HG02678 (cell line): ENCODE results near the gene BMP7.

Experiments
- ATAC-seq: cut with Tn5 transposase; IDR thresholded peaks from one replicate; pipeline ENCODE4 v1.9.1; 2021; ENCODE audit warnings: mild to moderate bottlenecking, moderate library complexity; ENCODE audit not compliant: unreplicated experiment

Gene BMP7

DNA sequence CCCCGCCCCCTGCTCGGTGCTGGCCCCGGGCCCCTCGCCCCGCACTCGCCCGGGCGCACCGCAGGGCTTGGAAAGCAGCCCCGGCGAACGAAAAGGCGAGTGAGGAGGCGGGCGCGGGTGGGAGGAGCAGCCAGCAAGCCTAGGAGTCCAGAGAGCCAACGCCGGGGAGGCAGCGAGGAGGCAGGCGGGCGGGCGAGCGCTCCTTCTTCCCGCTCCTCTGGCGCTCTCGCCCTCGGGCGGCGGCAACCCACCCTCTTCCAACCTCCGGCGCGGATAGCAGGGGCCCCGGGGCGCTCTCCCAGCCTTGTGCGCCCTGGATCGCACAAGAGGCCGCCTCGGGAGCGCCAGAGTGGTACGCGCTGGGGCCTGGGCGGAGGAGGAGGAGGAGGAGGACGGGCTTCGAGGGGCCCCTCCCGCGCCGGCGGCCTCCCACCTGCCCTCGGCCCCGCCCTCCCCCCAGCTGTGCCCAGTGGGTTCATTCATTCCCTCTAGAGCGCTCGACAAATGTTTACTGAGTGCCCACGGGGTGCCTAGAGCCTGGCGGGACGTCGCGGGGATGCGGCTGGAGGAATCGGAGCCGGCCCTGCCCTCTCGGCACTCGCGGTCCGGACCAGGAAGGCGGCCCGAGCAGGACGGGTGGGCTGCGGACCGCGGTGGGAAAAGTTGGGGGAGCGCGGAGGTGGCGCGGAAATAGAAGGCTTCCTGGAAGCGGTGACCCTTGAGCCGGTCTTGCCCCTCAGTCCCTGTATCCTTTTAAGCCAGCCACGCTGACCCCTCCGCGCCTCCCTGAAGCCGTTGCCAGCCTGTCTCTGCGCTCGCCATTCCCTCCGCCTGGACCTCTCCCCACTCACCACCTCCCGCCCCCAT lies at the start of gene BMP7:
Gene BMP7, minus strand, starts transcription at position 351 of the 867 bp plus-strand sequence. CDS start 519 bp downstream, outside the sequence.
- no peak for ATAC-seq

DNA sequence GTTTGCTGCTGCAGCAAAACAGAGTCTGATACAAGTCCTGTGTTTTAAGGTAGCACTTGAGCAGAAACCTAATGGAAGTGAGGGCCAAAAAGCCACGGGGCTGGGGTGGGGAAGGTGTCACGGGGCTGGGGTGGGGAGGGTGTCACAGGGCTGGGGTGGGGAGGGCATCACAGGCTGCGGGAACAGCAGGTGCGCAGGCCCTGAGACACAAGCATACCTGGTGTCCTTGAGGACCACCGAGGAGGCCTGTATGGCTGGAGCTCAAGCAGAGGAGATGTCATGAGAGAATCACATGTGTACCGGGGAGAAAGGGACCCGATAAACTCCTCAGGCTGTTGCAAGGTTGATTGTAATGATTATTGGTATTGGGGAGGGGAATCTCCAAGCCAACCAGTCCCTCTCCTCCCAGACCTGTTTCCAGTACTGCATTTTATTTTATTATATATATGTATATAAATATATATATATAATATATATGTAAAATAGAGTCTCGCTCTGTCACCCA lies 49.6 kb upstream of the BMP7 start:
- ATAC-seq: no peak

DNA sequence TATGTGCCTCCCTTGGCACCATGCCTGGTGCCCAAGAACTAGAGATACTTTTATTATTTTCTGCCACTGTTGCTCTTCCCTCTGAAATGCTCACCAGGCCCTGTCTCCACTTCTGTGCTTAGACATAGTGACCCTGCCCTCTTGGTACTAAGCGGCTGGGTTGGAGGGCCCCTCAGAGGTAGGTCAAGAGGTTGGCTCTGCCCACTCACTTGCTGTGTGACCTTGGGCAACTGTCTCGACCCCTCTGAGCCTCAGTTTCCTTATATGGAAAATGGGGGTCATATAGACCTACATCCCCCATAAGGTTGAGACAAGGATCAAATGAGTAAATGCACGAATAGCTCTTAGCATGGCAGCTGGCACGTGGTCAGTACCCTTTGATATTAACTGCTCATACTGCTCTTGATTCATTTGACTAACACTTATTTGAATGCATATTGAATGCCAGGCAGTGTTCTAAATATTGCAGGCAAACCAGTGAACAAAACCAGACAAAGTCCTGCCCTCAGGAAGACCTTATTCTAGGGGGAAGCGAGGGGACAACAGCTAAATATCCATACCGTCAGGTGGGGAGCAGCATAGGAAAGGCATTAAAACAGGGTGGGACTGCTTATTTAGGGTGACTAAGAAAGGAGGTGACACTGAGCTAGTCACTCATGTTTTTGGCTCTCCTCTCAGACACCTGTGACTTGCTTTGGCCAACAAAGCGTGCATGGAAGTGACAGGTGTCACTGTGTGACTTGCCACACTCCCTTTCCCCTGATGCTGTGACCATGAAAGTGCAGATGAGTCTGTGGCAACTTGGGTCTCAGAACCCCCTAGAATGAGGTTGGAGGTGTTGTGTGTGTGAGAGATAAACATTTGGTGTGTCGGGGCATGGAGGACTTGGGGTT lies 48.9 kb upstream of the BMP7 start:
- no peak for ATAC-seq

- no peak for ATAC-seq
Measured at GRCh38 chr20:57313951-57314350, 47.5 kb upstream of the BMP7 start.

DNA sequence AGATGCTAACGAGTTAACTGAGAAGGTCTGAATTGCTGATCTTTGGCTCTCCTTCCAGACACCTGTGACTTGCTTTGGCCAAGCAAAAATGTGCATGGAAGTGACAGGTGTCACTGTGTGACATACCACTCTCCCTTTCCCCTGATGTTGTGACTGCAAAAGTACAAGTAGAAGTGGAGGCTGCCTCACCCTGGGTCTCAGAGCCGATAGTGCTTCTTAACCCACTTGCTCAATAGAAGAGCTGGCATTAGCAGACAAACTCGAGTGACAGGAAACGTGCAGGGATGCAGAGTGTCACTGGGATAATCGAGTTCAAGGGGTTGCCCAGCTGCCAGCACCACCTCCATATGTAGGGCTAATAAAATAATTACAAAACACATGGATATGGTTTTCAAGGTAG lies 46.8 kb upstream of the BMP7 start:
- ATAC-seq: no peak

DNA sequence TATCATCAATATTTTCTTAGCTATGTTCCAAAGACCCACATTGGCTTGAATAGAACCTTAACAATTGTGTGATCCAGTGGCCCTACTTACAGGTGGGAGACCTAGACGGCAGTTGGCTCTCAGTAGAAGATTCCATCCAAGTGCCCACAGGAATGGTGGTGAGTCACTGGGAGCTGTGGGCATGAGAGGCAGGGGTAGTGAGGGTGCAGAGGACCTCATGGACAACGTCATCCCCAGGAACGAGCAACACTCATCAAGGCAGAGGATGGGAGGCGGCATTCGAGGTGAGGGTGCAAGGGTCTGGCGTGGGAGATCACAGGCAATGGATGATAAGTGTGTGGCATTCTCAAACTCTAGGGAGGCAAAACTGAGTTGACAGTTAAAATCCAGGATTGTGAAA lies 45.7 kb upstream of the BMP7 start:
- ATAC-seq: no peak

DNA sequence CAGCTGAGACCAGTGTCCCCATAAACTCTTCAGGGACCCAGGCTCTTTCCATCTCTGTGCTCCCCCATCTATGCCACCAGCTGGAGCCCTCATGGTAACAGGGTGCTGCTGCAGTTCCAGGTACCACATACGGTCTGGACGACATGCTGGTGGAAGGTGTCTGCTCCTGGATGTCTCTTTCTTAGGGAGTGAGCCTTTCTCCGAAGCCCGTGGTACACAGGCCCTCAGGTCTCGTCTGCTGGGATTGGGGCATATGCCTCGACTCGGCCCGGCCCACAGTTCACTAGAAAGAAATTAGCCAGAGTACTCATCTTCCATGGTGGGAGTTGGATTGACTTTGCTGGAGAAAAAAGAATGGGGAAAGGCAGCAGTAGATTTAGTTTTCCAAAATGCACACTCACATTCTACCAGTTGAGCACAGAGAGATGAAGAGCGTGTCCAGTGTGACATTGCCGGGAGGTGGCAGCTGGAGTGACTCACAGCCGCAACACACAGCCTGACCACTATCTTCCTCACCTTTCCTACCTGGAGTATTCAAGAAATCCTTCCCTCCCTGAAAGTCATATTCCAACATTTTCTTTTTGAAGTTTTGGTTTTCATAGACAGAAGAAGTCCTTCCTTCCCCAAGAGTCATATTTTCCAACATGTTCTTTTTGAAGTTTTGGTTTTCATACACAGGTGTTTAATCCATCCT lies 44.5 kb upstream of the BMP7 start:
- no peak for ATAC-seq

DNA sequence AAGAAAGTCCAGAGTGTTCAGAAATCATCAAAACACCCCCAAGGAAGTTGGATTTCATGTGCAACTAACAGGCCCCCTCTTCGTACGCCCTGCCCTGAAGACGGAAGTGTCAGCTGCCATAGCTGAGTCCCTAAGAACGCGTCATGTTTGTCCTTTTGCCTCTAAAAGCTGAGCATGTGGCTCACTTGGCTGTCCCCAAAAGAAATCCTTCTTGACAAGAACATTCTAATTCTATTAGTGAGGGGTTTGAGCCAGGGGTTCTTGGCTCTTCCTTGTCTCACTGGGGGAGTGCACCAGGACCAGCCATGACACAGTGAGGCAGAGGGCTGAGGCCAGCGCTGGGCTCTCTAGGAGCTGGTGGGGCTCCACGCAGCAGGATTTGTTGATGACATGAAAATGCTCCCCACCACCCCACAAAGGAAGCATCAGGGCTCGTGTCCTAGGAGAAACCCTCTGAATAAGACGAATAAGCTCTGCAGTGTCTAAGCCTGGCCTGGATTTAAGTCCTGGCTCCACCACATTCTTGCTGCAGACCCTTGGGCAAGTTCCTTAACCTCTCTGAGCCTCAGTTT lies 43.2 kb upstream of the BMP7 start:
- no peak for ATAC-seq

- ATAC-seq: no peak
Measured at GRCh38 chr20:57308451-57309271, 42.2 kb upstream of the BMP7 start.

DNA sequence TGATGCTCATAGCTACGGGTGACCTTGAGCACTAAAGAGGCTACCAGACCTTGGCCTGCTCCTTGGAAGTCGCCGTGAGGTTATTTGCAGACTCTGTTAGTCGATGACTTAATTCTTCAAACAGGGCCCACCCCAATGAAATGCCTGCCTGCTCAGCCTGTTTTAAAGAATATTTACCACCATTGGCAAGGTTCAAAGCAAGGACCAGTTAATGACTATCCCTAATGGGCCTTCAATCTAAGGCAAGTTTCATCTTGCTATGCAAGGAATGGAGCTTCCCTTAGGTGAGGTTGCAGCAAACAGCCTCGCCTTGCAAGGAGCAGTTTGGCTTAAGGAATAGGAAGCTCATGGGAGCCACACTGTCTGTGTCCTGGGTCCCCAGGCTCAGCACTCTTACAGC lies 40.3 kb upstream of the BMP7 start:
- ATAC-seq: no peak

DNA sequence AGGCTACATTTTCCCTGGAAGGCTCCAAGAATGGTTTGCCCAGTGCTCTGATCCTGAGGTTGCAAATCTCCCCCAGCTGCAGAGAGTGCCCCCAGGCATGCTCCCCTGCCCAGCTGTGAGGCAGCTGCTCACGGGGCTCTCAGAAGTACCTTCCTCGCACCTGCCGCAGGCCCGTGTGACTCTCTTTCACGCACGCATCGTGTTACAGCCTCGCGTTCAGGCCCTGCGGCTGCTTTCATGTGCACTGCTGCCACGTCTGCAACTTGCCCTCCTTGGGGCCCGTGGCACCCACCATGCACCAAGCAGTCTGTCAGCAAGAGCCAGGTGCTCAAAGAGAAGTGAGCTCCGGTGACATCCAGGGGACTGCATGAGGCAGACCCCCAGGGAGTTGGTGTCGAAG lies 34.6 kb upstream of the BMP7 start:
- ATAC-seq: no peak

DNA sequence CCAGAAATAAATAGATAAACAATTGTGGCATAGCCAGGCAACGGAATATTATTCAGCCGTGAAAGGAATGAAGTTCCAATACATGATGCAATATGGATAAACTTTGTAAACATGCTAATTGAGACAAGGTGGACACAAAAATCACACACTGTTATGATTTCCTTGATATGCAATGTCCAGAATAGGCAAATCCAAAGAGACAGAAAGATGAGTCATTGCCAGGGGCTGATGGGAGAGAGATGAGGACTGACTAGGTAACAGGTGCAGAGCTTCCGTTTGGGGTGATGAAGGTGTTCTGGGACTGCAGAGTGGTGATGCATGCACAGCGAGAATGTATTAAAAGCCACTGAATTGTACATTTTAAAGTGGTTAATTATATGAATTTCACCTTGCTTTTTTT lies 32.0 kb upstream of the BMP7 start:
- no peak for ATAC-seq

- ATAC-seq: no peak
Measured at GRCh38 chr20:57294550-57294949, 28.1 kb upstream of the BMP7 start.

GRCh38 chr20:57293995-57294394 lies 27.6 kb upstream of the BMP7 start:
- ATAC-seq: no peak

DNA sequence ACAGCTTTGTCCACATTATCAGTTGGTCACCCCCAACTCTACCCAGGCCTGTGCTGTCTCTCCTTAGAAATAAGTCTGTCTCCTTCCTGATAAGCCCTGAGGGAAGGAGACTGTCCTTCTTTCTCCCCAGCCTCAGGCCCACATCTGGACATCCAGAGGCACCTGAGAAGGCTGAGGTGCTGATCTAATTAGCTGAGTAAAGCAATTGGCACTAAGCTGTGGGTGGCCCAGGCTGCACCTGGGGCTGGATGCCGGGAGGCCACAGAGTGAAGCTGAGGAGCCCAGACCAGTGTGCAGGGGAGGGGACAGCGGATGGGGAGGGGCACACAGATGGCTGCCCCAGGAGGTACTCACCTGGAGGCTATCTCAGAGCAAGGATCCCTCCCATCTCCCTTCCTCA lies 26.2 kb upstream of the BMP7 start:
- no peak for ATAC-seq

- no peak for ATAC-seq
Measured at GRCh38 chr20:57291694-57292093, 25.3 kb upstream of the BMP7 start.

GRCh38 chr20:57291003-57291402 lies 24.6 kb upstream of the BMP7 start:
- ATAC-seq: no peak

DNA sequence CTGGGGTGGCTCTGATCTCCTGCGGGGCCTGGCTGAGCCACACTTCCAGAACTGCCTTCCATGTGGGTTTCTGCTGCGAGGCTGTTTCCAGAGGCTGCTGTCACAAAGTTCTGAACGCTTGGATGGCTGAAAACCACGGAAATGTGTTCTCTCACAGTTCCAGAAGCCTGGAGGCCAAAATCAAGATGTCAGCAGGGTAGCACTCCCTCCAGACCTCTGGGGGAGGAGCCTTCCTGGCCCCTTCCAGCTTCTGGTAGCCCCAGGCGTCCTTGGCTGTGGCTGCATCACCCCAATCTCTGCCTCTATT lies 23.7 kb upstream of the BMP7 start:
- ATAC-seq: no peak

DNA sequence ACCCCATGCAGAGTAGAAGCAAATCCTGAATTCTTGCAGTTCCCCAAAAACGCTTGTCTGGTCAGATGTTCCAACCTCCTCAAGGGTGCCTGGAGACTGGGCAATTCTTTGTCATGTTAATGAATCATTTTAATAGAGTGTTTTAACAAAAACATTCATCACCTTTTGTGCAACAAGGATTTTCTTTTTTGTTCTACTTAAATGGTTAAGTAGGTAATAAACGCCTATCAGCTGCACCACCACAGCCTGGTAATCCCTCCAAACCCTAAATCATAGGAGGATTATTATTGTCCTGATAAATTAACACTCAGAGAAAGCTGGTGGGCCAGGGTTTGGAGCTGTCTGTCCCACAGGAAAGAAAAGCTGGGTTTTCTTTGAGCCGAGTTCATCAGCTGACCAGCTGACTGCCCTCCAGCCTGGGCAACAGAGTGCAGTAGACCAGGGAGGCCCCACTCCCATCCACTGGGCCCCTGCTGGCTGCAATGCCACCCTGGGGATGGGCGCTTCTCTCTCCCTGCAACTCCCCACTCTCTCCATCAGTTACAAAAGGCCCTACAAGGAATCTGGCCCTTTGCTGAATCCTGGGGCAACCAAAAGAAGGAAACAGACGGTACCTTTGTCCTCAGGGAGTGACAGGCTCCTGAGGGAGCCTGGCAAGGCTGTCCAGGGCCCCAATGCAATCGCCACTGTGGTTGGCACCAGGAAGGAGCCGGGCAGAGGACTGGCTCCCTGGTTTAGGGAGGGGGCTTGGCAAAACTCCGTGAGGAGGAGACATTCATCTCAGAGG lies 23.1 kb upstream of the BMP7 start:
- no peak for ATAC-seq
